ENCODE measurements around the gene ELF4. TPM values are rescaled to one million over a fixed set of nuclear protein-coding genes. Genes with fewer than 3 reads are reported as not detected.
A peak's percentile ranks its signal among the peaks of the same experiment; 100 is the strongest.

Gene ELF4
- total and polyA plus RNA-seq, 9 of the 15 experiments (the other 6 are each of a cell fraction or from before 2014, with no cell fraction given) = 5.9 to 55.8 (median 25.2) TPM

DNA sequence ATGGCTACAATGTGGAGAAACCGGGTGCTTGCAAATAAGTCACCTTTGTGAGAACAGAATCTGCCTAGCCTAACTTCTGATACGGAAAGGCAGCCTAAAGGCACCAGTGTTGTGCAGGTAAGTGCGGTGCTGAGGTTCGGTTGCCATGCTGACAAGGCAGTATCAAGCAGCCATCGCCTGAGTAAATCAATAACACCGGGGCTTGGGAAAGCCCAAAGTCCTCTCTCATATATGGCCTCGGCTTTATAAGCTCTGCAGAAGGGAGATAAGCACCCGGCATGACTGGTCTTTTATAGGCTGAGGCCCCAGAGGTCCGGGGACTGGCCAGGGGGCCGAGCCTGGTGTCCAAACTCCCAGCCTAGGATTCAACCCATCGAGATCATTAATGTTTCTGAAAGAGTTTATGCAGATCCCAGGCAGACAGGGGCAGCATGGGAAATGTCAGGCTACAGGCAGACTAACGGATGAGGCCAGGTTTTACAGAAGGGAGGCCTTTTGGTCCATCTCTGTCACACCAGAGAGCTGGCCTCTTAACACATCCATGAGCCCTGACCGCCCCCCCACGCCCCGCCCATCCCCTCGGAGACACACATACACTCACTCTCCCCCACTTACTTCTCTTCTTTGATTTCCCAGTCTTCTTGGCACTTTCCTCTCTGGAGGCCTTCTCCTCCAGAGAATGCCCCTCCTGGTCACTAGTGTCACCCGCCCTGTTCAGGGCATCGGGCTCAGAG, 38.5 kb downstream of the ELF4 start (continued):
- TF ChIP-seq, protein P1, sequence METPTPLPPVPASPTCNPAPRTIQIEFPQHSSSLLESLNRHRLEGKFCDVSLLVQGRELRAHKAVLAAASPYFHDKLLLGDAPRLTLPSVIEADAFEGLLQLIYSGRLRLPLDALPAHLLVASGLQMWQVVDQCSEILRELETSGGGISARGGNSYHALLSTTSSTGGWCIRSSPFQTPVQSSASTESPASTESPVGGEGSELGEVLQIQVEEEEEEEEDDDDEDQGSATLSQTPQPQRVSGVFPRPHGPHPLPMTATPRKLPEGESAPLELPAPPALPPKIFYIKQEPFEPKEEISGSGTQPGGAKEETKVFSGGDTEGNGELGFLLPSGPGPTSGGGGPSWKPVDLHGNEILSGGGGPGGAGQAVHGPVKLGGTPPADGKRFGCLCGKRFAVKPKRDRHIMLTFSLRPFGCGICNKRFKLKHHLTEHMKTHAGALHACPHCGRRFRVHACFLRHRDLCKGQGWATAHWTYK (CRISPR knock-in tag; IDR thresholded peaks at IDR 0.05) = no peak
- TF ChIP-seq, protein P2, sequence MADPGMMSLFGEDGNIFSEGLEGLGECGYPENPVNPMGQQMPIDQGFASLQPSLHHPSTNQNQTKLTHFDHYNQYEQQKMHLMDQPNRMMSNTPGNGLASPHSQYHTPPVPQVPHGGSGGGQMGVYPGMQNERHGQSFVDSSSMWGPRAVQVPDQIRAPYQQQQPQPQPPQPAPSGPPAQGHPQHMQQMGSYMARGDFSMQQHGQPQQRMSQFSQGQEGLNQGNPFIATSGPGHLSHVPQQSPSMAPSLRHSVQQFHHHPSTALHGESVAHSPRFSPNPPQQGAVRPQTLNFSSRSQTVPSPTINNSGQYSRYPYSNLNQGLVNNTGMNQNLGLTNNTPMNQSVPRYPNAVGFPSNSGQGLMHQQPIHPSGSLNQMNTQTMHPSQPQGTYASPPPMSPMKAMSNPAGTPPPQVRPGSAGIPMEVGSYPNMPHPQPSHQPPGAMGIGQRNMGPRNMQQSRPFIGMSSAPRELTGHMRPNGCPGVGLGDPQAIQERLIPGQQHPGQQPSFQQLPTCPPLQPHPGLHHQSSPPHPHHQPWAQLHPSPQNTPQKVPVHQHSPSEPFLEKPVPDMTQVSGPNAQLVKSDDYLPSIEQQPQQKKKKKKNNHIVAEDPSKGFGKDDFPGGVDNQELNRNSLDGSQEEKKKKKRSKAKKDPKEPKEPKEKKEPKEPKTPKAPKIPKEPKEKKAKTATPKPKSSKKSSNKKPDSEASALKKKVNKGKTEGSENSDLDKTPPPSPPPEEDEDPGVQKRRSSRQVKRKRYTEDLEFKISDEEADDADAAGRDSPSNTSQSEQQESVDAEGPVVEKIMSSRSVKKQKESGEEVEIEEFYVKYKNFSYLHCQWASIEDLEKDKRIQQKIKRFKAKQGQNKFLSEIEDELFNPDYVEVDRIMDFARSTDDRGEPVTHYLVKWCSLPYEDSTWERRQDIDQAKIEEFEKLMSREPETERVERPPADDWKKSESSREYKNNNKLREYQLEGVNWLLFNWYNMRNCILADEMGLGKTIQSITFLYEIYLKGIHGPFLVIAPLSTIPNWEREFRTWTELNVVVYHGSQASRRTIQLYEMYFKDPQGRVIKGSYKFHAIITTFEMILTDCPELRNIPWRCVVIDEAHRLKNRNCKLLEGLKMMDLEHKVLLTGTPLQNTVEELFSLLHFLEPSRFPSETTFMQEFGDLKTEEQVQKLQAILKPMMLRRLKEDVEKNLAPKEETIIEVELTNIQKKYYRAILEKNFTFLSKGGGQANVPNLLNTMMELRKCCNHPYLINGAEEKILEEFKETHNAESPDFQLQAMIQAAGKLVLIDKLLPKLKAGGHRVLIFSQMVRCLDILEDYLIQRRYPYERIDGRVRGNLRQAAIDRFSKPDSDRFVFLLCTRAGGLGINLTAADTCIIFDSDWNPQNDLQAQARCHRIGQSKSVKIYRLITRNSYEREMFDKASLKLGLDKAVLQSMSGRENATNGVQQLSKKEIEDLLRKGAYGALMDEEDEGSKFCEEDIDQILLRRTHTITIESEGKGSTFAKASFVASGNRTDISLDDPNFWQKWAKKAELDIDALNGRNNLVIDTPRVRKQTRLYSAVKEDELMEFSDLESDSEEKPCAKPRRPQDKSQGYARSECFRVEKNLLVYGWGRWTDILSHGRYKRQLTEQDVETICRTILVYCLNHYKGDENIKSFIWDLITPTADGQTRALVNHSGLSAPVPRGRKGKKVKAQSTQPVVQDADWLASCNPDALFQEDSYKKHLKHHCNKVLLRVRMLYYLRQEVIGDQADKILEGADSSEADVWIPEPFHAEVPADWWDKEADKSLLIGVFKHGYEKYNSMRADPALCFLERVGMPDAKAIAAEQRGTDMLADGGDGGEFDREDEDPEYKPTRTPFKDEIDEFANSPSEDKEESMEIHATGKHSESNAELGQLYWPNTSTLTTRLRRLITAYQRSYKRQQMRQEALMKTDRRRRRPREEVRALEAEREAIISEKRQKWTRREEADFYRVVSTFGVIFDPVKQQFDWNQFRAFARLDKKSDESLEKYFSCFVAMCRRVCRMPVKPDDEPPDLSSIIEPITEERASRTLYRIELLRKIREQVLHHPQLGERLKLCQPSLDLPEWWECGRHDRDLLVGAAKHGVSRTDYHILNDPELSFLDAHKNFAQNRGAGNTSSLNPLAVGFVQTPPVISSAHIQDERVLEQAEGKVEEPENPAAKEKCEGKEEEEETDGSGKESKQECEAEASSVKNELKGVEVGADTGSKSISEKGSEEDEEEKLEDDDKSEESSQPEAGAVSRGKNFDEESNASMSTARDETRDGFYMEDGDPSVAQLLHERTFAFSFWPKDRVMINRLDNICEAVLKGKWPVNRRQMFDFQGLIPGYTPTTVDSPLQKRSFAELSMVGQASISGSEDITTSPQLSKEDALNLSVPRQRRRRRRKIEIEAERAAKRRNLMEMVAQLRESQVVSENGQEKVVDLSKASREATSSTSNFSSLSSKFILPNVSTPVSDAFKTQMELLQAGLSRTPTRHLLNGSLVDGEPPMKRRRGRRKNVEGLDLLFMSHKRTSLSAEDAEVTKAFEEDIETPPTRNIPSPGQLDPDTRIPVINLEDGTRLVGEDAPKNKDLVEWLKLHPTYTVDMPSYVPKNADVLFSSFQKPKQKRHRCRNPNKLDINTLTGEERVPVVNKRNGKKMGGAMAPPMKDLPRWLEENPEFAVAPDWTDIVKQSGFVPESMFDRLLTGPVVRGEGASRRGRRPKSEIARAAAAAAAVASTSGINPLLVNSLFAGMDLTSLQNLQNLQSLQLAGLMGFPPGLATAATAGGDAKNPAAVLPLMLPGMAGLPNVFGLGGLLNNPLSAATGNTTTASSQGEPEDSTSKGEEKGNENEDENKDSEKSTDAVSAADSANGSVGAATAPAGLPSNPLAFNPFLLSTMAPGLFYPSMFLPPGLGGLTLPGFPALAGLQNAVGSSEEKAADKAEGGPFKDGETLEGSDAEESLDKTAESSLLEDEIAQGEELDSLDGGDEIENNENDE (IDR thresholded peaks at IDR 0.05; ENCODE audit: low read depth, low read length) = no peak
- TF ChIP-seq, protein P3, sequence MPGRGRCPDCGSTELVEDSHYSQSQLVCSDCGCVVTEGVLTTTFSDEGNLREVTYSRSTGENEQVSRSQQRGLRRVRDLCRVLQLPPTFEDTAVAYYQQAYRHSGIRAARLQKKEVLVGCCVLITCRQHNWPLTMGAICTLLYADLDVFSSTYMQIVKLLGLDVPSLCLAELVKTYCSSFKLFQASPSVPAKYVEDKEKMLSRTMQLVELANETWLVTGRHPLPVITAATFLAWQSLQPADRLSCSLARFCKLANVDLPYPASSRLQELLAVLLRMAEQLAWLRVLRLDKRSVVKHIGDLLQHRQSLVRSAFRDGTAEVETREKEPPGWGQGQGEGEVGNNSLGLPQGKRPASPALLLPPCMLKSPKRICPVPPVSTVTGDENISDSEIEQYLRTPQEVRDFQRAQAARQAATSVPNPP (IDR thresholded peaks at IDR 0.05; ENCODE audit: borderline replicate concordance, insufficient read depth, insufficient read length) = no peak
- TF ChIP-seq, protein P4, sequence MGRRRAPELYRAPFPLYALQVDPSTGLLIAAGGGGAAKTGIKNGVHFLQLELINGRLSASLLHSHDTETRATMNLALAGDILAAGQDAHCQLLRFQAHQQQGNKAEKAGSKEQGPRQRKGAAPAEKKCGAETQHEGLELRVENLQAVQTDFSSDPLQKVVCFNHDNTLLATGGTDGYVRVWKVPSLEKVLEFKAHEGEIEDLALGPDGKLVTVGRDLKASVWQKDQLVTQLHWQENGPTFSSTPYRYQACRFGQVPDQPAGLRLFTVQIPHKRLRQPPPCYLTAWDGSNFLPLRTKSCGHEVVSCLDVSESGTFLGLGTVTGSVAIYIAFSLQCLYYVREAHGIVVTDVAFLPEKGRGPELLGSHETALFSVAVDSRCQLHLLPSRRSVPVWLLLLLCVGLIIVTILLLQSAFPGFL (CRISPR knock-in tag; IDR thresholded peaks at IDR 0.05) = no peak
- TF ChIP-seq MECOM (CRISPR knock-in tag; IDR thresholded peaks at IDR 0.05) = no peak
- TF ChIP-seq SMARCA4 (IDR thresholded peaks at IDR 0.05) = peak; percentile 44; the same call in 1 of the 2 replicates
- TF ChIP-seq STAT5A (IDR thresholded peaks at IDR 0.05; ENCODE audit: borderline replicate concordance, low read length) = peak; percentile 21; the same call in 1 of the 2 replicates
- TF ChIP-seq MAFF (IDR thresholded peaks at IDR 0.05; ENCODE audit: low read length) = peak; percentile 44; the same call in 1 of the 2 replicates
- TF ChIP-seq PTBP1 (IDR thresholded peaks at IDR 0.05; ENCODE audit: low read depth, low read length) = no peak
- TF ChIP-seq CBFA2T3 (IDR thresholded peaks at IDR 0.05) = peak; percentile 81
- TF ChIP-seq KAT2B (IDR thresholded peaks at IDR 0.05; ENCODE audit: low read depth, low read length) = no peak
- TF ChIP-seq FOXK2 (conservative IDR thresholded peaks at IDR 0.05 in 1 of 2, IDR thresholded peaks at IDR 0.05 in 1 of 2; ENCODE audit: low read depth in 2 of 2) = 0 out of 4 replicates have a peak, but pooled peaks of 1 of the 2 experiments have one; percentile 21

All from K562 (cell line).